Neural progenitor cell (in vitro differentiated cells): Measurements from ENCODE around the gene RAPGEF2. TPM values are rescaled to one million over a fixed set of nuclear protein-coding genes. Genes with fewer than 3 reads are reported as not detected.

Experiments used
- DNase-seq: peaks from one replicate; pipeline ENCODE4 v3.0.0-alpha.2; 2016; ENCODE audit warnings: low spot score
- H2AFZ ChIP-seq: fragments of 200-600 bp; sonication (generic); replicated peaks from 2 replicates; pipeline ENCODE4 v1.6.1; 2016; ENCODE audit warnings: antibody characterized with exemption
- H3F3A ChIP-seq: fragments of 200-600 bp; sonication (generic); 2 replicates; pipeline ENCODE4 v1.6.1; 2016; ENCODE audit warnings: antibody characterized with exemption, low read depth
- H3K27ac ChIP-seq: fragments of 200-600 bp; sonication (generic); 2 replicates; pipeline ENCODE4 v1.5.1; 2016; ENCODE audit warnings: mild to moderate bottlenecking
- H3K27me3 ChIP-seq: fragments of 200-600 bp; sonication (generic); 2 replicates; pipeline ENCODE4 v1.6.1; 2016; ENCODE audit warnings: mild to moderate bottlenecking, moderate library complexity
- H3K36me3 ChIP-seq: fragments of 200-600 bp; sonication (generic); 2 replicates; pipeline ENCODE4 v1.5.1; 2016
- H3K4me1 ChIP-seq: fragments of 200-600 bp; sonication (generic); 2 replicates; pipeline ENCODE4 v1.6.1; 2016; ENCODE audit warnings: mixed run types
- H3K4me2 ChIP-seq: fragments of 200-600 bp; sonication (generic); 2 replicates; pipeline ENCODE4 v1.6.1; 2016
- H3K4me3 ChIP-seq: fragments of 200-600 bp; sonication (generic); 2 replicates; pipeline ENCODE4 v1.5.1; 2016
- H3K79me2 ChIP-seq: fragments of 200-600 bp; sonication (generic); 2 replicates; pipeline ENCODE4 v1.6.1; 2016; ENCODE audit warnings: low read depth
- H3K9ac ChIP-seq: fragments of 200-600 bp; sonication (generic); 2 replicates; pipeline ENCODE4 v1.6.1; 2016
- H3K9me3 ChIP-seq: fragments of 200-600 bp; sonication (generic); 2 replicates; pipeline ENCODE4 v1.5.1; 2016; ENCODE audit warnings: low read depth
- H4K20me1 ChIP-seq: fragments of 200-600 bp; sonication (generic); 2 replicates; pipeline ENCODE4 v1.6.1; 2016; ENCODE audit warnings: low read depth
- H3K27ac Mint-ChIP-seq: 3 replicates; pipeline ENCODE4 v1.8.0; 2021; ENCODE audit warnings: mixed read lengths
- H3K27me3 Mint-ChIP-seq: 2 replicates; pipeline ENCODE4 v1.8.0; 2022; ENCODE audit warnings: low read depth, mild to moderate bottlenecking, inconsistent platforms, moderate library complexity, mixed read lengths; ENCODE audit not compliant: insufficient read depth
- H3K36me3 Mint-ChIP-seq: 3 replicates; pipeline ENCODE4 v1.8.0; 2021; ENCODE audit warnings: mixed read lengths
- H3K4me1 Mint-ChIP-seq: 3 replicates; pipeline ENCODE4 v1.8.0; 2021; ENCODE audit warnings: mixed read lengths
- H3K4me3 Mint-ChIP-seq: 3 replicates; pipeline ENCODE4 v1.8.0; 2021; ENCODE audit warnings: mild to moderate bottlenecking, moderate library complexity, mixed read lengths
- H3K9me3 Mint-ChIP-seq: 3 replicates; pipeline ENCODE4 v1.8.0; 2020; ENCODE audit warnings: mixed read lengths
- CTCF ChIP-seq: fragments of 200-600 bp; sonication (generic); IDR thresholded peaks from 2 replicates; pipeline ENCODE4 v1.5.1; 2017; ENCODE audit warnings: antibody characterized with exemption, mild to moderate bottlenecking
- EZH2 ChIP-seq: fragments of 200-600 bp; sonication (generic); IDR thresholded peaks from 2 replicates; pipeline ENCODE4 v1.6.1; 2017; ENCODE audit warnings: antibody characterized with exemption, mild to moderate bottlenecking, moderate library complexity
- EZH2phosphoT487 ChIP-seq: fragments of 200-600 bp; sonication (generic); IDR thresholded peaks from 2 replicates; pipeline ENCODE4 v1.6.1; 2017; ENCODE audit warnings: antibody characterized with exemption
- total RNA-seq: library from RNA; depleted of rRNA; stranded (reverse); fragments of >200 nt; gene quantifications from 2 replicates; pipeline ENCODE4 v1.2.3, GENCODE V29; 2015; ENCODE audit warnings: low replicate concordance

RAPGEF2 gene
- total RNA-seq, 1 donor from 2014 or later = 70.4 TPM

GRCh38 chr4:159134429-159134828 is 31.6 kb downstream of the RAPGEF2 start:
- Histone ChIP-seq H3F3A (no peaks in the 10 kb centered on the region), H3K9ac (no peak overlapping the region), H4K20me1 (peaks cover 32% of the 10 kb centered on the region), H3K36me3 (no peaks in the 10 kb centered on the region), H3K27me3 (no peaks in the 10 kb centered on the region), H3K4me3 (no peak overlapping the region), H3K4me2 (no peak overlapping the region), H3K9me3 (no peaks in the 10 kb centered on the region), H2AFZ (no peak overlapping the region), H3K27ac (no peak overlapping the region), H3K79me2 (peaks cover 92% of the 10 kb centered on the region), H3K4me1 (peaks cover 18% of the 10 kb centered on the region)
- Mint-ChIP-seq H3K4me1 (peaks cover 17% of the 10 kb centered on the region), H3K36me3 (peaks cover 8% of the 10 kb centered on the region), H3K9me3 (peaks cover 3% of the 10 kb centered on the region), H3K27ac (no peak overlapping the region), H3K27me3 (no peaks in the 10 kb centered on the region), H3K4me3 (no peak overlapping the region)
- no peak for TF ChIP-seq CTCF
- TF ChIP-seq EZH2 = no peak
- TF ChIP-seq EZH2phosphoT487 = no peak
- no peak for DNase-seq

GRCh38 chr4:159137176-159137575 is 34.3 kb downstream of the RAPGEF2 start:
- no peak overlapping the region for H3K27ac ChIP-seq
- Mint-ChIP-seq H3K27ac (no peak overlapping the region), H3K36me3 (peaks cover 10% of the 10 kb centered on the region), H3K9me3 (peaks cover 6% of the 10 kb centered on the region), H3K4me1 (peaks cover 11% of the 10 kb centered on the region), H3K4me3 (no peak overlapping the region), H3K27me3 (no peaks in the 10 kb centered on the region)
- no peak overlapping the region for H3K4me2 ChIP-seq
- peak; percentile 24 for DNase-seq
- H3F3A ChIP-seq = no peaks in the 10 kb centered on the region
- H2AFZ ChIP-seq = no peak overlapping the region
- peaks cover 25% of the 10 kb centered on the region for H3K4me1 ChIP-seq
- peaks cover 95% of the 10 kb centered on the region for H3K79me2 ChIP-seq
- no peaks in the 10 kb centered on the region for H3K36me3 ChIP-seq
- TF ChIP-seq EZH2 (no peak), CTCF (no peak), EZH2phosphoT487 (no peak)
- no peaks in the 10 kb centered on the region for H3K9me3 ChIP-seq
- no peak overlapping the region for H3K9ac ChIP-seq
- H3K27me3 ChIP-seq = no peaks in the 10 kb centered on the region
- H4K20me1 ChIP-seq = peaks cover 40% of the 10 kb centered on the region
- no peak overlapping the region for H3K4me3 ChIP-seq

- Histone ChIP-seq H3F3A (no peaks in the 10 kb centered on the region), H3K36me3 (no peaks in the 10 kb centered on the region), H3K4me3 (no peak overlapping the region), H3K27ac (no peak overlapping the region), H3K4me2 (no peak overlapping the region), H3K27me3 (no peaks in the 10 kb centered on the region), H3K4me1 (peaks cover 25% of the 10 kb centered on the region), H4K20me1 (peaks cover 40% of the 10 kb centered on the region), H3K9me3 (no peaks in the 10 kb centered on the region), H2AFZ (no peak overlapping the region), H3K9ac (no peak overlapping the region), H3K79me2 (peaks cover 95% of the 10 kb centered on the region)
- Mint-ChIP-seq H3K27ac (no peak overlapping the region), H3K4me3 (no peak overlapping the region), H3K27me3 (no peaks in the 10 kb centered on the region), H3K9me3 (peaks cover 6% of the 10 kb centered on the region), H3K4me1 (peaks cover 11% of the 10 kb centered on the region), H3K36me3 (peaks cover 10% of the 10 kb centered on the region)
- no peak for DNase-seq
- no peak for TF ChIP-seq CTCF
- no peak for TF ChIP-seq EZH2phosphoT487
- TF ChIP-seq EZH2 = no peak
Observed at GRCh38 chr4:159138436-159138835, 35.6 kb downstream of the RAPGEF2 start.
